IPS-18c (cell line): ENCODE measurements around the gene USP37.
A peak's percentile ranks its signal among the peaks of the same experiment; 100 is the strongest.

Experiments used
- H3K4me3 ChIP-seq: 2 replicates; pipeline ENCODE4 v1.7.0; 2013; ENCODE audit warnings: low read depth, mild to moderate bottlenecking, low read length, moderate library complexity; ENCODE audit not compliant: insufficient read depth
- H3K9me3 ChIP-seq: one replicate; pipeline ENCODE4 v1.6.1; 2013; ENCODE audit warnings: mild to moderate bottlenecking, low read length, moderate library complexity; ENCODE audit not compliant: control insufficient read depth, insufficient read depth

The USP37 gene

GRCh38 chr2:218402491-218402901 lies 165.7 kb downstream of the USP37 start:
- H3K9me3 ChIP-seq: peaks cover 2% of the 10 kb centered on the region
- no peak overlapping the region for H3K4me3 ChIP-seq

GRCh38 chr2:218401890-218402289 lies 166.3 kb downstream of the USP37 start:
- peaks cover 2% of the 10 kb centered on the region for H3K9me3 ChIP-seq
- no peak overlapping the region for H3K4me3 ChIP-seq

- H3K4me3 ChIP-seq: peak overlapping the region; percentile 79
These were observed 166.9 kb downstream of the USP37 start for GRCh38 chr2:218400930-218401881.

More at GRCh38 chr2:218400930-218401881, 166.9 kb downstream of the USP37 start:
- H3K9me3 ChIP-seq: peaks cover 2% of the 10 kb centered on the region
